HG03060 (cell line): ENCODE measurements around the gene NUDT1.
"Not testable (repeated sequence)": the region's sequence is repeated elsewhere in the genome, so short reads cannot be mapped to it uniquely, and the experiment has no call there.

ENCODE experiments used
- ATAC-seq: cut with Tn5 transposase; IDR thresholded peaks from one replicate; pipeline ENCODE4 v1.9.1; 2021; ENCODE audit warnings: low read depth, moderate number of reproducible peaks; ENCODE audit not compliant: unreplicated experiment

NUDT1 gene

DNA sequence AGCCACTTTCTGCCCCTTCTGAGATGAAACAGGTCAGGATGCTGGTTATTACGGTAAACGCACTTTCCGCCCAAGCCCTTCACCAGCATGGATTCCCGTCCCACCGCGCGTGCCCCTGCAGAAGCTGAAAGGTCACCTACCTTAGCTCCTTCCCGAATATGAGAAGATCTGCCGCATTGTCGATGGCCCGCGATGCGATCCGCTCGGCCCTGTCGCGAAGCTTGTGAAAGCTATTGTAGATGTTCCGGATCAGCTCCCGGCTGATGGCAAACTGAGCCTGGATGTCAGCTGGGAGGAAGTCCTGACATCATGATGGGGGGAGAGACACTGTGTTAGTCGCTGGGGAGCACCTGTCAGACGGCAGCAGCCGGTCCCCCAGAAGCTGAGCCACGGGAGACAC lies 22.1 kb downstream of the NUDT1 start:
- ATAC-seq, result no peak

- no peak for ATAC-seq
These were observed 24.9 kb downstream of the NUDT1 start for GRCh38 chr7:2266911-2267310.

GRCh38 chr7:2269089-2269990 lies 27.3 kb downstream of the NUDT1 start:
- ATAC-seq, result not testable (repeated sequence)

- ATAC-seq, result no peak
These were observed 28.0 kb downstream of the NUDT1 start for GRCh38 chr7:2269991-2270460.

DNA sequence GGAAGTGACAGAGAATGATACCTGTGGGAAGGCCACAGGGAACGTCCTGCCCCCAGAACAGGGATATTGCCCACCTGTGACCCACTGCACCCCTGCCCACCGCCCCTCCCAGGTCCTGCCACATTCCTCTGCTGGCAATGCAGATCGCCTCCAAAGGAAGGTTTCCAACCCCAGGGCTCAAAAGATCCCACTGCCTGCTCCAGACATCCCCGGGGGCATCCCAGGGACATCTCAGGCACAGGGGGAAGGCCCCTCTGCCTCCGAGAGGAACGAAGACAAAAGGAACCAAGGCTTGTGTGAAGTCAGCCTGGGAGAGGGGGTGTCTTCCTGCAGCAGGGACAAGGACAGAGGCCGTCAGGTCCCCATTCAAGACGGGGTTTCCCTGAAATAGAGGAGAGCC lies 28.5 kb downstream of the NUDT1 start:
- ATAC-seq, result no peak

GRCh38 chr7:2271273-2272026 lies 29.4 kb downstream of the NUDT1 start:
- no peak for ATAC-seq

GRCh38 chr7:2272031-2272430 lies 30.0 kb downstream of the NUDT1 start:
- no peak for ATAC-seq

DNA sequence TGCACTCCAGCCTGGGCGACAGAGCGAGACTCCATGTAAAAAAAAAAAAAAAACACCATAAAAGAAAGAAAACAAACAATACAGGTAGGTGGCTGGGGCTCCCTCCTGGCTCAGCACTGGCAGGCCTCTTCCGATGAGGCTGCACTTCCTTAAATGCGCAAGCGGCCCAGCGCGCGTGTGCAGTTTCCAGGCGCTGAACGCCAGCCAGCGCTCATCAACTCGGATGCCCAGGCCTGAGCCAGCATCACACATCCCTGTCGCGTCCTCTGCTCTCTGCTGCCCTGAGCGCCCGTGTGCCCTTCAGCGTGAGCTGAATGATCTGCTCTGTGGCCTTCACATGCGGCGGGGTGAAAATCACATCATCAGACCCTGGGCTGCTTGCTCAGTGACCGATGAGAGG lies 31.8 kb downstream of the NUDT1 start:
- no peak for ATAC-seq

- ATAC-seq, result no peak
These were observed 32.6 kb downstream of the NUDT1 start for GRCh38 chr7:2274666-2275065.

DNA sequence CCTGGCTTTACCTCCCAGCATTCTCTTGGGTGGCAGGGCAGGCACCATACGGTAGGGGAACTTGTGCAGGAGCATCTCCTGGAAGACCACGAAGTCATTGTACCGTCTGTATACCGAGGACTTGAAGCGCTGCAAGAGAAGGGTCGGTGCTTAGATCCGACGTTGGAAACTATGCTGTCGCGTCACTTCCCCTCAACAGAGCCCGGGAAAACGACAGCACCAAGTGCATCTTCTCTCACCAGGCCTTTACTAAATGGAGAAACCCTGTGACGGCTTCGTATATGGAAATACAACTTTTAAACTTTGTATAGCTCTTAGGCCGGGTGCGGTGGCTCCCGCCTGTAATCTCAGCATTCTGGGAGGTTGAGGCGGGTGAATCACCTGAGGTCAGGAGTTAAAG lies 33.1 kb downstream of the NUDT1 start:
- ATAC-seq, result no peak

DNA sequence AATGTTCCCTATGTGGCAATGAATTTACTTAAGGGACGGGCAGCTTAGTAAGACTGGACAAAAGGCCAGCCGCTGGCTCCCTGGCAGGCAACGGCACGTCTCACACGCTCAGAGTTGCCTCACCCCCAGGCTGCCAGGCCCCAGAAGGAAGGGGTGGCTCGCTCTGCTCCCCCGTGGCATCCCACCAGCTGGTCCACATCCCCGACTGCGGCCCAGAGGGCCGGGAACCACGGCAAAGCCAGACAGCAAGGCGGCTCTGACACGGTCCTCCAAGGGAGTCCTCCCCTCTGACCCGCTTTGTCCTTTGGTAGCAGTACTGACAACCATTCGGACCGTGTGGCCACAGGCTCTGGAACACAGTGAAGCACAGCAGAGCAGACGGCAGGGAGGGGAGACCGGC lies 34.1 kb downstream of the NUDT1 start:
- no peak for ATAC-seq

DNA sequence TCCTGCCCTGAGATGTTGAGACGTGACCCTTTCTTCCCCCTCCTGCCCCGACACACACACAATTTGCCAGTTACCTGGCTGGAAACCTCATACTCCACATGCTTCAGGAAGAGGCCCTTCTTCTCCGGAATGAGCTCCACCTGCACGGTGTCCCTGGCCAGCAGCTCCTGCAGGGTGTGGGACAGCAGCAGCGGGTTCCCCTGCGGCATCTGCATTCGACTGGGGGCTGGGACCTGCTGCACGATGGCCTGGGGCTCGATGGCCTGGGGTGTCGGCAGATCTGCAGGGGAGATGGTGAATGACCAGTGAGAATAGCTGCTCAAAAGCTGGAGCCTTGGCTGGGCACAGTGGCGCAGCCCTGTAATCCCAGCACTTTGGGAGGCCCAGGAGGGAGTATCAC lies 36.0 kb downstream of the NUDT1 start:
- no peak for ATAC-seq

DNA sequence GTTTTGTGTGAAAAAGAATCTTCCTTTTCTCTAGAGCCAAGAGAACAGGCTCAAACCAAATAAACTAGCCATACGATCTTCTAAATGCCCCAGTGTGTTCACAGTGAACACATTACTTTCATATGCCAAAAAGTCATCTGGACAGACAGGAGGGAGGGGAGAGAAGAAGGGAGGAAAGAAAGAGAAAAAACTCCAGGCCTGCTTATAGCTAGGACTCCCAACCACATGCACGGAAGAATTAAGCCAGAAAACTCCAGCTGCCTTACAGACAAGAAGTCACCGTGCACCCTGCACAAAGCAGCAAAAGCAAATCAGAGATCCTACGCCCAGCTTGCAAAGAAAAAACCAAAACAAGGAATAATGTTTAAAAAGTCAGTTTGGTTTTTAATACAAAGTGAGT lies 37.9 kb downstream of the NUDT1 start:
- ATAC-seq, result no peak

GRCh38 chr7:2280424-2280823 lies 38.4 kb downstream of the NUDT1 start:
- ATAC-seq, result no peak

GRCh38 chr7:2281541-2281940 lies 39.5 kb downstream of the NUDT1 start:
- no peak for ATAC-seq

DNA sequence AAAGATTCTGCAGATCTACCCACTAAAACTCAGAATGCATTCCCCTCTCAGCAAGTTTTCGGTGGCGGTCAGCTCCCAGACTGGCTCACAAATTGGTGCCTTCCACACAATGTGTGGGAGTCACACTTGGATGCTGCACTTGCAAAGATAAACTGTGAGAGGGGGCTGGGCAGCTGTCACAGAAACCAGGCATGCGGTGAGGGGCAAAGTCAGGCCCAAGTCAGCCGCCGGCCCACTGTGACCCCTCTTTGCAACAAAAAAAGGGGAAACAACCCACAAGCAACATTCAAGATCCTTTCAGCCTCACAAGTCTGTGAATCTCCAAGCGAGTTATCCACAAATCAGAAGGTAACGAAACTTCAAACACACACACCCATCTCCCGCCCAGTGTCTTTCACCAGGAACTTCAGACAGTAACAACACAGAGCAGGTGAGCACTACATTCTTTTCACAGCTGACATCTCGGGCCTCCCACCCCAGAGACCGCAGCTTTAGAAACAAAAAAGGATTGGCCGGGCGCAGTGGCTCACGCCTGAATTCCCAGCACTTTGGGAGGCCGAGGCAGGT lies 40.2 kb downstream of the NUDT1 start:
- ATAC-seq, result no peak

GRCh38 chr7:2283074-2283473 lies 41.0 kb downstream of the NUDT1 start:
- ATAC-seq, result no peak

DNA sequence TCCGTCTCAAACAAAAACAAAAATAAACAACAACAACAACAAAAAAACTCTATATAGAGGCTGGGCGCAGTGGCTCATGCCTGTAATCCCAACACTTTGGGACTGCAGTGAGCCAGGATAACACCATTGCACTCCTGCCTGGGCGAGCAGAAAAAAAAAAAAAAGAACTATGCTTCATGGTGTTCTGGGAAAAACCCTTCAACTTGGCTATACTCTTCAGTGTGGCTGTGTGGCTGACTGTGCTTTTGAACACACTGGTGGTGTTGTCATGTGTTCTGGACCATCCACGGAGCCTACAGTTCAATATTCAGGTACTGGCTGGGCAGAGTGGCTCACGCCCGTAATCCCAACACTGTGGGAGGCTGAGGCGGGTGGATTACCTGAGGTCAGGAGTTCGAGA lies 45.7 kb downstream of the NUDT1 start:
- ATAC-seq, result no peak

- peak; percentile 56 for ATAC-seq
These were observed 46.5 kb downstream of the NUDT1 start for GRCh38 chr7:2288503-2288902.

GRCh38 chr7:2289111-2289586 lies 47.1 kb downstream of the NUDT1 start:
- ATAC-seq, result no peak

GRCh38 chr7:2289621-2290020 lies 47.6 kb downstream of the NUDT1 start:
- no peak for ATAC-seq
